H1 (cell line): Measurements from ENCODE around the gene ARID5A. TPM values are rescaled to one million over a fixed set of nuclear protein-coding genes. Genes with fewer than 3 reads are reported as not detected.

Experiments
- CBX8 ChIP-seq: fragments of 300-800, 300-1000 bp; sonication (generic); IDR thresholded peaks from 2 replicates; pipeline ENCODE4 v1.7.1; 2016; ENCODE audit warnings: low read depth, low read length, borderline replicate concordance
- HDAC2 ChIP-seq, 2 experiments: fragments of 300-600 bp in 1 of 2; sonication (generic) in 1 of 2; IDR thresholded peaks; 2 replicates each; pipeline ENCODE4 v1.6.1; 2011 to 2012; ENCODE audit warnings: low read depth in 2 of 2, low read length in 2 of 2, mild to moderate bottlenecking in 2 of 2, moderate library complexity in 2 of 2, borderline replicate concordance in 1 of 2, inconsistent platforms in 1 of 2
- HDAC6 ChIP-seq: IDR thresholded peaks from one replicate; pipeline ENCODE4 v1.7.1; 2012; ENCODE audit warnings: low read depth, mild to moderate bottlenecking, inconsistent platforms, low read length, moderate library complexity
- KDM4A ChIP-seq: IDR thresholded peaks from one replicate; pipeline ENCODE4 v1.7.1; 2012; ENCODE audit warnings: low read depth, mild to moderate bottlenecking, moderate library complexity, low read length, inconsistent platforms; ENCODE audit not compliant: severe bottlenecking
- SIX5 ChIP-seq: IDR thresholded peaks from 2 replicates; pipeline ENCODE4 v1.6.1; 2011; ENCODE audit warnings: mild to moderate bottlenecking, low read depth, low read length
- polyA plus RNA-seq, 7 experiments: library from polyadenylated mRNA; depleted of rRNA in 3 of 7; stranded (reverse) in 5 of 7; unstranded in 2 of 7; fragments of >200 nt in 5 of 7; fragments of 200-250 nt in 2 of 7; gene quantifications; 1 replicate in 5 of 7; 2 replicates in 1 of 7; 4 replicates in 1 of 7; pipeline versions ENCODE4 v1.2.1 to v1.2.3, GENCODE V29; 2011 to 2013; ENCODE audit warnings: missing spikeins in 2 of 7, mixed read lengths in 2 of 7
- total RNA-seq: library from RNA; stranded (reverse); fragmentation: NEBNext Ultra II Directional; extraction: Animal tissue kit (Norgen Biotek cat#: 25700); gene quantifications from 2 replicates; pipeline ENCODE4 v1.2.1, GENCODE V29; 2021

The ARID5A gene
- total and polyA plus RNA-seq, 2 of the 8 experiments (the other 6 are each of a cell fraction or from before 2014, with no cell fraction given), result 3.3 to 5.3 TPM

DNA sequence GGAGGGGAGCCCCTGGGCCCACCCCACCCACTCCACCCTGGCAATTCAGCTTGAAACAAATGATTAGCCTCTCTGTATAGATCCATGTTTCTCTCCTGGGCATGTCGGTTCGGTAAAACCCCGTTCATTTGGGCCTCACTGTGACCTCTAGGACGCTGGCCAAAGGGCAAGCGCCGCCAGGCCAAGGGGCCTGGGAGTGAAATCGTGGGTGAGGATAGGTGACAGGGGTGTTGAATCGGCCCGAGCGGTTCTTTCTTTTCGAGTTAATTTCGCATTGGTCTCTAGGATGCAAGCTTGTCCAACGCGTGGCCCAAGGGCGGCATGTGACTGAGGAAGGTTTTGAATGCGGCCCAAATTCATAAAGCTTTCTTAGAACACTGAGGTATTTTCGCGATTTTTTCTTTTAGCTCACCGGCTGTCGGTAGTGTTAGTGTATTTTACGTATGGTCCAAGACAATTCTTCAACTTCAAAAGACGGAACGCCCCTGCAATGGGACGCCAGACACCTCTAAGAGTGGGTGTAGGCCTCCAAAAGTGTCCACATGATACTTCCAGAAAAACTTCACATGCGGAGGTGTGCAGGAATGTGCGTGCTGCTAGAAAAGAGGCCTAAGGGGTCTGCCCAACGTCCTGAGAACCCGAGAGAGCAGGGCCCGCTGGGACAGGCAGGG is 9.8 kb upstream of the ARID5A start (continued):
- no peak for TF ChIP-seq HDAC2 (IDR thresholded peaks at IDR 0.05; ENCODE audit: borderline replicate concordance in 1 of 2, low read depth in 2 of 2, low read length in 2 of 2)
- TF ChIP-seq SIX5, result no peak
- no peak for TF ChIP-seq HDAC6
- no peak for TF ChIP-seq CBX8
- no peak for TF ChIP-seq KDM4A
- TF ChIP-seq, all 59 proteins: peak for 0
